IPS-15b (cell line): ENCODE measurements around the gene THOC1.

Experiments used
- H3K27me3 ChIP-seq: one replicate; pipeline ENCODE4 v1.6.1; 2013; ENCODE audit warnings: low read length; ENCODE audit not compliant: control insufficient read depth, insufficient read depth
- H3K36me3 ChIP-seq: one replicate; pipeline ENCODE4 v1.6.1; 2013; ENCODE audit warnings: low read length; ENCODE audit not compliant: control insufficient read depth, insufficient read depth
- H3K4me1 ChIP-seq: one replicate; pipeline ENCODE4 v1.6.1; 2013; ENCODE audit warnings: mild to moderate bottlenecking, low read length; ENCODE audit not compliant: control insufficient read depth, insufficient read depth
- H3K4me3 ChIP-seq: one replicate; pipeline ENCODE4 v1.5.1; 2013; ENCODE audit warnings: low read depth, low read length
- H3K9ac ChIP-seq: one replicate; pipeline ENCODE4 v1.6.1; 2013; ENCODE audit warnings: low read depth, mild to moderate bottlenecking, low read length
- H3K9me3 ChIP-seq: one replicate; pipeline ENCODE4 v1.6.1; 2013; ENCODE audit warnings: mild to moderate bottlenecking, low read length; ENCODE audit not compliant: control insufficient read depth, insufficient read depth

Gene THOC1

GRCh38 chr18:231563-231962 lies 36.3 kb downstream of the THOC1 start:
- H3K9me3 ChIP-seq: no peaks in the 10 kb centered on the region
- H3K36me3 ChIP-seq: no peaks in the 10 kb centered on the region
- H3K9ac ChIP-seq: no peak overlapping the region
- H3K4me1 ChIP-seq: no peaks in the 10 kb centered on the region
- H3K27me3 ChIP-seq: no peaks in the 10 kb centered on the region
- H3K4me3 ChIP-seq: no peak overlapping the region

- H3K4me3 ChIP-seq: no peak overlapping the region
- no peak overlapping the region for H3K9ac ChIP-seq
Observed at GRCh38 chr18:228586-228985, 39.3 kb downstream of the THOC1 start.

GRCh38 chr18:227902-228301 lies 39.9 kb downstream of the THOC1 start:
- H3K4me1 ChIP-seq: no peaks in the 10 kb centered on the region
- H3K36me3 ChIP-seq: no peaks in the 10 kb centered on the region

More at GRCh38 chr18:228586-228985, 39.3 kb downstream of the THOC1 start:
- H3K27me3 ChIP-seq: no peaks in the 10 kb centered on the region
- no peaks in the 10 kb centered on the region for H3K4me1 ChIP-seq
- H3K9me3 ChIP-seq: no peaks in the 10 kb centered on the region
- no peaks in the 10 kb centered on the region for H3K36me3 ChIP-seq

GRCh38 chr18:227374-227773 lies 40.5 kb downstream of the THOC1 start:
- Histone ChIP-seq H3K4me3 (no peak overlapping the region), H3K9me3 (no peaks in the 10 kb centered on the region), H3K36me3 (no peaks in the 10 kb centered on the region), H3K27me3 (no peaks in the 10 kb centered on the region), H3K4me1 (no peaks in the 10 kb centered on the region), H3K9ac (no peak overlapping the region)

More at GRCh38 chr18:227902-228301, 39.9 kb downstream of the THOC1 start:
- no peak overlapping the region for H3K4me3 ChIP-seq
- no peaks in the 10 kb centered on the region for H3K27me3 ChIP-seq
- H3K9me3 ChIP-seq: no peaks in the 10 kb centered on the region
- no peak overlapping the region for H3K9ac ChIP-seq

DNA sequence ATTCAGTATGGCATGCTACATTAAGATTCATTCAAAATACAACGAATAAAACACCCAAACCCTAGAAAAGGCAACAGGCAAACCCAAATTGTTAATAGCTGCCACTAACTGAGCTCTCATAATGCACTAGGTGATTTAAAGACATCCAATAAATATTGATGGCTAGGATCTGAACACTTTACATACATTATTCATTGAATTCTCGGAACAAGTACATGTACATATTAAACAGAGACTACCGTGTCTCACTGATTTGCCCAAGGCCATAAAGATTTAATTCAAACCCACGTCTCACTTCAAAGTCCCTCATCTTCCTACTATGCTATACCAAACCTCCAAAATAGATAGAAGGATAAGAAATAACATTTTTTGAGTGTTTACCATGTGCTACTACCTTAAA lies 42.1 kb downstream of the THOC1 start:
- Histone ChIP-seq H3K27me3 (no peaks in the 10 kb centered on the region), H3K9ac (no peak overlapping the region), H3K9me3 (no peaks in the 10 kb centered on the region), H3K4me1 (no peaks in the 10 kb centered on the region), H3K4me3 (no peak overlapping the region), H3K36me3 (no peaks in the 10 kb centered on the region)

DNA sequence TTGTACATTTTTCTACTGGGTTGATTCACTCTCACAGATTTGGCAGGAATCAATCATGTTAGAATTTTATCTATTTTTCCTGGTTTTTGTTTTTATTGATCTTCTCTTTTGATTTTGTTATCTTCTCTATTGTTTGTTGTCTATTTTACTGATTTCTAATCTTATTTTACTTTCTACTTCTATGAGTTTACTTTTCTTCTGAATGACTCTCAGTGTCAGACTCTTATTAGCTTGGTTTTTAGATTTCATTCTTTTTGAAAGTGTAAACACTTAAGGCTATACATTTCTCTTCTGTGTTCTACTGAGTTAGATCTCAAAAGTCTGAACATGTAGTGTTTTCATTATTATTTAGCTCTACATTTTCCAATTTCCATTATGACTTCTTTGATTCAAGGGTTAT lies 47.1 kb downstream of the THOC1 start:
- H3K4me3 ChIP-seq: no peak overlapping the region
- H3K27me3 ChIP-seq: no peaks in the 10 kb centered on the region
- peaks cover 15% of the 10 kb centered on the region for H3K36me3 ChIP-seq
- no peak overlapping the region for H3K9ac ChIP-seq
- H3K4me1 ChIP-seq: no peaks in the 10 kb centered on the region
- H3K9me3 ChIP-seq: peaks cover 9% of the 10 kb centered on the region

DNA sequence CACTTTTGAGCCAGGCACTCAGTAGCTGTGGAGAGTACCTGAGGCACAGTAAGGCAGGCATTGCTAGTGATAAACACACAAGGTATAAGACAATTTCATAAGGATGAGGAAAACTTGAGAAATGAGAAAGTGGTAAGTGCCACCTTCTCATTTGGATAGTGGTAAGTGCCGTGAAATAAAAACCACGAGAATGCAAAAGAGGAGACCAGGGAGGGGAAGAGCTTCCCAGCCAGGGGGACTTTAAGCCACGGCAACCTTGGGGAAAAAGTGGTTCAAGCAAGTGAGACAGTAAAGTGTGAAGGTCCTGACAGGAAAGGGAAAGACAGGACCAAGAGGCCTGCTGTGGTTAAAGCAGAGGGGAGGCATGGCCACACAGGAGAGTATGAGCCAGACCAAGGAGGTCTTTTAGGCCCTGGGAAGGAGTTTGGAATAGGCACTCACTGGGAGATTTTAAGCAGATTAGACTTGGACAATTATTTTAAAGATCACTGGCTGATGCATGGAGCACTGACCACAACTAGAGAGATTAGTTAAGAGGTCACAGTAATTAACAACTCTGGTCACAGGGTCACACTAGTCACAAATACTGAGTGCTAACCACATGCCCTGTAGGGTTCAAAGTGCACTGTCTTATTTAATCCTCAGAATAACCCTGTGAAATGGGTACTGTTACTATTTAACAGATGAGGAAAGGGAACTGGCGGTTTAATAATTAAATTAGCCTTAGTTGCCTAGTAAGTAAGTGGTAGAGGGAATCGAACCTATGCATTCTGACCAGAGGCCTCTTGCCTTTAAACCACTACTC lies 50.1 kb downstream of the THOC1 start:
- Histone ChIP-seq H3K4me3 (no peak overlapping the region), H3K27me3 (no peaks in the 10 kb centered on the region), H3K4me1 (no peaks in the 10 kb centered on the region), H3K9me3 (peaks cover 9% of the 10 kb centered on the region), H3K36me3 (peaks cover 15% of the 10 kb centered on the region), H3K9ac (no peak overlapping the region)

- H3K4me1 ChIP-seq: no peaks in the 10 kb centered on the region
- peaks cover 9% of the 10 kb centered on the region for H3K9me3 ChIP-seq
- peaks cover 15% of the 10 kb centered on the region for H3K36me3 ChIP-seq
- H3K4me3 ChIP-seq: no peak overlapping the region
- no peak overlapping the region for H3K9ac ChIP-seq
- no peaks in the 10 kb centered on the region for H3K27me3 ChIP-seq
Observed at GRCh38 chr18:215448-216010, 52.3 kb downstream of the THOC1 start.

DNA sequence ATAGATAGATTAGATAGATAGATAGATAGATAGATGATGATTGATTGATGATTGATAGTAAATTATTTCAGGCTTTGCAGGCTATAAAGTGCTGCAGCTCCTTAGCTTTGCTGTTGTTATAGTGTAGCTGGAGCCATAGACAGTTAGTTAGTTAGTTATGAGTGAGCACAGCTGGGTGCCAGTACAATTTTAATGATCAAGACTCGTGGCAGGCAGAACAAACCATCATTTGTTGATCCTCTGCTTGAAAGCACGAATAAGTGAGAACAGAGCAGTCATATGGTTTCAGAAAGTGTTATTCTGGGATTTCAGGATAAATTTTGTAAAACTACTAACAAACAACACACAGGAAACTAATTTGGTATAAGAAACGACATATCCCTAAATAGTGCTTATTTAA lies 53.9 kb downstream of the THOC1 start:
- Histone ChIP-seq H3K9me3 (peaks cover 9% of the 10 kb centered on the region), H3K27me3 (no peaks in the 10 kb centered on the region), H3K36me3 (peaks cover 15% of the 10 kb centered on the region), H3K4me3 (no peak overlapping the region), H3K4me1 (peaks cover 2% of the 10 kb centered on the region), H3K9ac (no peak overlapping the region)

- H3K4me3 ChIP-seq: no peak overlapping the region
- no peak overlapping the region for H3K9ac ChIP-seq
- H3K27me3 ChIP-seq: no peaks in the 10 kb centered on the region
- H3K4me1 ChIP-seq: peaks cover 2% of the 10 kb centered on the region
- peaks cover 5% of the 10 kb centered on the region for H3K9me3 ChIP-seq
- H3K36me3 ChIP-seq: peaks cover 15% of the 10 kb centered on the region
Observed at GRCh38 chr18:213505-213904, 54.3 kb downstream of the THOC1 start.

DNA sequence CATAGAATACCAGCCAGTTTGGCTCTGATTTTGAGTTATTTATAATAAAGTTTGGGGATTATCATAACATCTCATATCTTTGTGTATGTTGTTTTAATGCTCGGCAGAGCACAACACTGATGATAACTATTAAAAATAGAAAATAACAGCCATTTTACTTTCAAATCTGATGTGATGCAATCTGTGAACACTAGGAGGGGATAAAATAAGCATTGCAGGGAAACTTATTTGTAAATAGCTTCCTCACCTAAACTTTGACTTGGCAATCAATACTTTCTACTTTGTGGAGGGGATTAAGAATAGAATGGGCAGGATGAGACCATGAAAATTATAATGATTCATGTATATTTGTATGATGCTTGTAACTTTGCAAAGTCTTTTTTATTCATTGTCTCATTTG lies 55.1 kb downstream of the THOC1 start:
- no peaks in the 10 kb centered on the region for H3K27me3 ChIP-seq
- H3K9me3 ChIP-seq: no peaks in the 10 kb centered on the region
- H3K36me3 ChIP-seq: peaks cover 9% of the 10 kb centered on the region
- H3K9ac ChIP-seq: no peak overlapping the region
- no peak overlapping the region for H3K4me3 ChIP-seq
- H3K4me1 ChIP-seq: peaks cover 2% of the 10 kb centered on the region

DNA sequence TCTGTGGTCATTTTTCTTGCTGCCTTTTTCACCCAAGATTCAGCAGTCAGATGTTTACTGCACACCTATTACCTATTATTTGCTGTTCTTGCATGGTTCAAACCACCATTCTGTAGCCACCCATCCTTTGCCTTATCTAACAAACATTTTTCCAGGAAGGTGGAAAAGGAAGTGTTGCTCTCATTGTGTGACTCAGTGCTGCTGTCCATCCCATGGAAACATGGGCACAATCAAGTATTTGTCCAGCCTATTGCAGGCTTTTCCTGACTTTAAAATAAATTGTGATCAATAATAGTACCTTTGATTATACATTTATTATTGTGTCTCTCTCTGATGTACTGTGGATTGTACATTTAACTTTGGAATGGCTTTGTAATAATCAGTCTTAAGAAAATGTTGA lies 56.3 kb downstream of the THOC1 start:
- Histone ChIP-seq H3K4me1 (peaks cover 2% of the 10 kb centered on the region), H3K27me3 (no peaks in the 10 kb centered on the region), H3K36me3 (peaks cover 4% of the 10 kb centered on the region), H3K9me3 (no peaks in the 10 kb centered on the region), H3K9ac (no peak overlapping the region), H3K4me3 (no peak overlapping the region)
